ENCODE results near the gene C6orf163. TPM values are rescaled to one million over a fixed set of nuclear protein-coding genes. Genes with fewer than 3 reads are reported as not detected.

The C6orf163 gene
- total and polyA plus RNA-seq, 2 experiments from 2014 or later: 2.8 to 4.3 TPM

DNA sequence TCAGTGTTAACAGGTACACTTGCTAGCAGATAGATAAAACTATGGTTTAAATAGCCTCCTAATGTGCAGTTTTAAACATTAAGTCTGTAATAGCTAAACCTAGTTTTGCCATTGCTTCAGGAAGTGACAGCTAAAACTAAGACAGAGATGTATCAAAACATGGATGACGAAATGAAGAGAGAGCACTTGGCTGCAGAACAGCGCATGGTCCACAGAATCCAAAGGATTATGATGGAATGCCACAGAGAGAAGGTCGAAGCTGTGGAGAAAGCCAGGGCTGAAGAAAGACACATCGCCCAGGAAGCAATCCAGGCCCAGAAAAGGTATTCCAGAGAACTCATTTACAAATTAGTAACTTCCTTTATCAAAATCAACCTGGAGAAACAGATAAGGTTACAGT lies 11.6 kb downstream of the C6orf163 start:
- Histone ChIP-seq H3K36me3 (no peaks in the 10 kb centered on the region), H3K27ac (no peak overlapping the region), H3K9me3 (ENCODE audit: low read depth) (no peaks in the 10 kb centered on the region), H3K4me1 (ENCODE audit: low read depth) (no peaks in the 10 kb centered on the region), H3K4me3 (no peak overlapping the region), H3K27me3 (no peaks in the 10 kb centered on the region)
- DNase-seq (ENCODE audit: low read depth in 1 of 2, low spot score in 1 of 2): no peak
- TF ChIP-seq, protein P1, sequence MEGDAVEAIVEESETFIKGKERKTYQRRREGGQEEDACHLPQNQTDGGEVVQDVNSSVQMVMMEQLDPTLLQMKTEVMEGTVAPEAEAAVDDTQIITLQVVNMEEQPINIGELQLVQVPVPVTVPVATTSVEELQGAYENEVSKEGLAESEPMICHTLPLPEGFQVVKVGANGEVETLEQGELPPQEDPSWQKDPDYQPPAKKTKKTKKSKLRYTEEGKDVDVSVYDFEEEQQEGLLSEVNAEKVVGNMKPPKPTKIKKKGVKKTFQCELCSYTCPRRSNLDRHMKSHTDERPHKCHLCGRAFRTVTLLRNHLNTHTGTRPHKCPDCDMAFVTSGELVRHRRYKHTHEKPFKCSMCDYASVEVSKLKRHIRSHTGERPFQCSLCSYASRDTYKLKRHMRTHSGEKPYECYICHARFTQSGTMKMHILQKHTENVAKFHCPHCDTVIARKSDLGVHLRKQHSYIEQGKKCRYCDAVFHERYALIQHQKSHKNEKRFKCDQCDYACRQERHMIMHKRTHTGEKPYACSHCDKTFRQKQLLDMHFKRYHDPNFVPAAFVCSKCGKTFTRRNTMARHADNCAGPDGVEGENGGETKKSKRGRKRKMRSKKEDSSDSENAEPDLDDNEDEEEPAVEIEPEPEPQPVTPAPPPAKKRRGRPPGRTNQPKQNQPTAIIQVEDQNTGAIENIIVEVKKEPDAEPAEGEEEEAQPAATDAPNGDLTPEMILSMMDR (IDR thresholded peaks at IDR 0.05; ENCODE audit: low read depth, low read length): no peak

DNA sequence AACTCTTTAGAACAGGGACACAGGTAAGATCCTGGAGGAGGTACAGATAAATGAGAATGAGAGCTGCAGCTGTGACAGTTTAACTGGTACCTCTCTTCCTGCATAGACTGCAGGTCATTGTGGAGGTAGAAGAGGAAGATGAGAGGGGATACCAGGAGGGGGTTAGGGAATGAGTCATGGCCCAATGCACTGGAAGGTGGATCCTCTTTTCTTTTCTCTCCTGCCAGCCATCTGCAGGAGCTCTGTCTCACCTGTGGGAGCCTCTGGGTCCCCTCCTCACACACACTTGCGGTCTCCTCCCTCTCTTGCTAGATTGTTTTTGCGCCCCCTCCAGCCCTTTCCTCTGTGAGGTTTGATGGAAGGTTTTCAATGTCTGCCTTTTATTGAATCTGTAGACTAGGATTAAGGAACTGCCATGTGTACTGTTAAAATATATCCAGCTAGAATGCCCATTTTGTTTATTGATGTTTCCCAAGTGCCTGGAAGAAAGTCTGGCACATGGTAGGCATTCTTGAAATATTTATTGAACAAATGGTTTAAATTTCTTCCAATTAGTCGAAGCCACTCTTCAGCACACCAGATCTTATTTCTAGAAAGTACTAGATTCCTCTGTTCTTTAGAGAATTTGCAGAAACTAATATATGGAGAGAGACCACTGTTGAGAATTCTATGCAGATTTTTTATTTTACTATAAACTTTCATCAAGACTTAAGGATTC lies 13.0 kb downstream of the C6orf163 start:
- H3K9me3 ChIP-seq (ENCODE audit: low read depth): no peaks in the 10 kb centered on the region
- H3K36me3 ChIP-seq: no peaks in the 10 kb centered on the region
- no peak for DNase-seq (ENCODE audit: low read depth in 1 of 2, low spot score in 1 of 2)
- no peak overlapping the region for H3K27ac ChIP-seq
- H3K4me1 ChIP-seq (ENCODE audit: low read depth): no peaks in the 10 kb centered on the region
- TF ChIP-seq, protein P1 (IDR thresholded peaks at IDR 0.05; ENCODE audit: low read depth, low read length): no peak
- H3K4me3 ChIP-seq: no peak overlapping the region
- H3K27me3 ChIP-seq: no peaks in the 10 kb centered on the region

DNA sequence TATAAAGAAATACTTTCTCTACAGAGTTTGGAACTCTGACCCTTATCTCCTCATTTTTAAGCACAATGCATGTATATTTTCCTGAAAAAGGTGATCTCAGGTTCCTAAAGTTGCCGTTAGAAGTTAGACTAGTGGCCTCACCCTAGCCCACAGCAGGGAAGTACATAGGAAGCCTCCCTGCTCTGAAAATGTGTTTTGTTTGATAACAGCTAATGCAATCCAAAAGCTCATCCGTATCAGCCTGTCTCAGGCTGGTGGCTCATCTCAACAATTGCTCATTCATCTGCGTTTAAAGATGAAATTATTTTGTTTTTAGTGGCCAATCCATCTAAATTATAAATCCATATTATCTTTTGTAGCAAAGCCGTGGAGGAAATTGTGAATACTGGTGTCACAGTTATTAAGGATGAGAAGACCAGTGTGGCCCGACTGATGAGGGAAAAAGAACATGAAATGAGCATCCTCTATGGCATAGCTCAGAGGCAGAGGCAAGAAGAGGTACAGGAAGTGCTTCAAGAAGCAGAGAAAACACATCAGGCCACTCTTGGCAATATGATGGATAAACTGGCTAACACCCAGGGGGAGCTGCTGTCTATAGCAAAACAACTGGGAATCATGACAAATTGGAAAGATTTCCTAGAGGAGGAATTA lies 20.1 kb downstream of the C6orf163 start:
- TF ChIP-seq, protein P1 (IDR thresholded peaks at IDR 0.05; ENCODE audit: low read depth, low read length): no peak
- no peak overlapping the region for H3K4me3 ChIP-seq
- no peak for DNase-seq (ENCODE audit: low read depth in 1 of 2, low spot score in 1 of 2)
- no peaks in the 10 kb centered on the region for H3K4me1 ChIP-seq (ENCODE audit: low read depth)
- no peaks in the 10 kb centered on the region for H3K36me3 ChIP-seq
- no peaks in the 10 kb centered on the region for H3K9me3 ChIP-seq (ENCODE audit: low read depth)
- H3K27me3 ChIP-seq: no peaks in the 10 kb centered on the region
- no peak overlapping the region for H3K27ac ChIP-seq

DNA sequence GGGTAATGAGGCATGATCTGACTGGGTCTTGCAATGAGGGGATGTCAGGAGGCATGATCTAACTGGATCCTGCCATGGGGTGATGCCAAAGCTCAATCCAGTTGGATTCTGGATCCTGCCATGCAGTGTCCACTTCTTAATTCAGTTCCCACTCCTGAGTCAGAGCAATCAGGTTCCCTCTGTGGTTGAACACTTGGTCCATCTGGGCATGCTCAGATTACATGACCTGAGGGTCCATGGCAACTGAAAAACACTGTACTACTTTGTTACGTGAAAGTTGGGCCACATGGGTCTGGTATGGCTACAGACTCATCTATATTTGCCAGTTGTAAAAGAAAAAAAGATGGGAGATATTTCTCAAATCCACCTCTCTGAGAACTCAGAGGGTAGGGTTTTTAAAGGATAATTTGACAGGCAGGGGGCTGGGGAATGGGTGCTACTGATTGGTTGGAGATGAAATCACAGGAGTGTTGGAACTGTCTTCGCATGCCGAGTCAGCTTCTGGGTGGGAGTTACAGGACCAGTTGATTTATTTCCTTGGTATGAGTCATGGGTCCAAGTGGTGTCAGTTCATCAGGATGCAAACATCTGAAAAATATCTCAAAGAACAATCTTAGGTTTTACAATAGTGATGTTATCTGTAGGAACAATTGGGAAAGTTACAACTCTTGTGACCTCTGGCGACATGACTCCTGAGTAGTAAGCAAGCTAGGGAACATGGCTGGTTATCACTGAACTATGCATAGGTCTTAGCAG lies 21.6 kb downstream of the C6orf163 start:
- H3K27ac ChIP-seq: no peak overlapping the region
- DNase-seq (ENCODE audit: low read depth in 1 of 2, low spot score in 1 of 2): no peak
- no peaks in the 10 kb centered on the region for H3K9me3 ChIP-seq (ENCODE audit: low read depth)
- H3K36me3 ChIP-seq: no peaks in the 10 kb centered on the region
- H3K27me3 ChIP-seq: no peaks in the 10 kb centered on the region
- no peak overlapping the region for H3K4me3 ChIP-seq
- no peaks in the 10 kb centered on the region for H3K4me1 ChIP-seq (ENCODE audit: low read depth)
- TF ChIP-seq, protein P1 (IDR thresholded peaks at IDR 0.05; ENCODE audit: low read depth, low read length): no peak

DNA sequence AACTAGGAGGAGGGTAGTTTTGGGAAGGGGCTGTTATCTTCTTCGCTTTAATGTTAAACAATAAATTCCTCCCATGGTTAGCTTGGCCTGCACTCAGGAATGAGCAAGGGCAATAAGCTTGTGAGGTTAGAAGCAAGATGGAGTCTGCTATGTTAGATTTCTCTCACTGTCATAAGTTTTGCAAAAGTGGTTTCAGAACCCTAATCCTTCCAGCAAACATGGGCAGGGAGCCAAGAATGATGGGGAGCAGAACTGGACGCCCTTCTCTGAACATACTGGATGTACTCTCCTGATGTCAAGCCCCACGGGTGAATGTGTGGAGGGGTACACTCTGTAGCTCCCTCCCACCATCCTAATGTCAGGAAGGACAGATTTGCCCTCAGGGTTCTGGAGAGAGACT lies 22.3 kb downstream of the C6orf163 start:
- TF ChIP-seq, protein P1 (IDR thresholded peaks at IDR 0.05; ENCODE audit: low read depth, low read length): no peak
- no peak for DNase-seq (ENCODE audit: low read depth in 1 of 2, low spot score in 1 of 2)
- H3K9me3 ChIP-seq (ENCODE audit: low read depth): no peaks in the 10 kb centered on the region
- H3K27me3 ChIP-seq: no peaks in the 10 kb centered on the region
- no peaks in the 10 kb centered on the region for H3K4me1 ChIP-seq (ENCODE audit: low read depth)
- no peaks in the 10 kb centered on the region for H3K36me3 ChIP-seq
- H3K27ac ChIP-seq: no peak overlapping the region
- H3K4me3 ChIP-seq: no peak overlapping the region

Data from cardiac muscle cell (in vitro differentiated cells and primary cell).